ENCODE data around the gene MYOM1. TPM values are rescaled to one million over a fixed set of nuclear protein-coding genes. Genes with fewer than 3 reads are reported as not detected.

The MYOM1 gene
- total RNA-seq, 1 donor from 2014 or later, result 2.5 TPM

GRCh38 chr18:3129053-3129864 lies 90.5 kb downstream of the MYOM1 start:
- Histone ChIP-seq H3K27ac (no peak overlapping the region), H3K9me3 (no peaks in the 10 kb centered on the region), H3K4me3 (no peak overlapping the region), H3K36me3 (no peaks in the 10 kb centered on the region), H3K4me1 (no peaks in the 10 kb centered on the region), H3K27me3 (no peaks in the 10 kb centered on the region)
- TF ChIP-seq, protein P1, sequence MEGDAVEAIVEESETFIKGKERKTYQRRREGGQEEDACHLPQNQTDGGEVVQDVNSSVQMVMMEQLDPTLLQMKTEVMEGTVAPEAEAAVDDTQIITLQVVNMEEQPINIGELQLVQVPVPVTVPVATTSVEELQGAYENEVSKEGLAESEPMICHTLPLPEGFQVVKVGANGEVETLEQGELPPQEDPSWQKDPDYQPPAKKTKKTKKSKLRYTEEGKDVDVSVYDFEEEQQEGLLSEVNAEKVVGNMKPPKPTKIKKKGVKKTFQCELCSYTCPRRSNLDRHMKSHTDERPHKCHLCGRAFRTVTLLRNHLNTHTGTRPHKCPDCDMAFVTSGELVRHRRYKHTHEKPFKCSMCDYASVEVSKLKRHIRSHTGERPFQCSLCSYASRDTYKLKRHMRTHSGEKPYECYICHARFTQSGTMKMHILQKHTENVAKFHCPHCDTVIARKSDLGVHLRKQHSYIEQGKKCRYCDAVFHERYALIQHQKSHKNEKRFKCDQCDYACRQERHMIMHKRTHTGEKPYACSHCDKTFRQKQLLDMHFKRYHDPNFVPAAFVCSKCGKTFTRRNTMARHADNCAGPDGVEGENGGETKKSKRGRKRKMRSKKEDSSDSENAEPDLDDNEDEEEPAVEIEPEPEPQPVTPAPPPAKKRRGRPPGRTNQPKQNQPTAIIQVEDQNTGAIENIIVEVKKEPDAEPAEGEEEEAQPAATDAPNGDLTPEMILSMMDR (IDR thresholded peaks at IDR 0.05), result peak; percentile 86
- DNase-seq, result peak; percentile 90
- intact Hi-C loops (cut with DNase I), result no loop called here
- peak; percentile 99 for ATAC-seq

- intact Hi-C loops (cut with DNase I), result no loop called here
- H3K36me3 ChIP-seq, result no peaks in the 10 kb centered on the region
- no peaks in the 10 kb centered on the region for H3K4me1 ChIP-seq
- no peaks in the 10 kb centered on the region for H3K9me3 ChIP-seq
- TF ChIP-seq, protein P1 (IDR thresholded peaks at IDR 0.05), result no peak
- no peak overlapping the region for H3K27ac ChIP-seq
- H3K27me3 ChIP-seq, result no peaks in the 10 kb centered on the region
- ATAC-seq, result no peak
- no peak for DNase-seq
- H3K4me3 ChIP-seq, result no peak overlapping the region
Measured at GRCh38 chr18:3126457-3127097, 93.2 kb downstream of the MYOM1 start.

DNA sequence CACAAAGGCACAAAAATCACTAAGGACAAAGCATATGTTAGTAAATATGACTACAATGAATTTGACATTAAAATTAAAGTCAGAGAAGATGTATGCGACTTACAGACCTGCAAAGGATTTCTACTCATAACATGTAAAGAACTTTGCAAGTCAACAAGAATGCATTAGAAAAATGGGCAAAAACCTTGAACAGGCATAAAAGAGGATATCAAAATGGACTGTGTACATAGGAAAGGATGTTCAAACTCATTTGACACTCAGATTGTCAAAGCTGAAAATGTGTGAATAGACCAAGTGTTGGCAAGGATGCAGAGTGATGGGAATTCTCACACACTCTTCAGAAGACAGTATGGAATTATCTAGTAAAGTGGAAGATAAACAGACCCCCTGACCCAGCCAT lies 94.9 kb downstream of the MYOM1 start:
- Histone ChIP-seq H3K36me3 (no peaks in the 10 kb centered on the region), H3K27ac (no peak overlapping the region), H3K9me3 (no peaks in the 10 kb centered on the region), H3K27me3 (no peaks in the 10 kb centered on the region), H3K4me3 (no peak overlapping the region), H3K4me1 (no peaks in the 10 kb centered on the region)
- ATAC-seq, result no peak
- DNase-seq, result no peak
- TF ChIP-seq, protein P1 (IDR thresholded peaks at IDR 0.05), result no peak
- intact Hi-C loops (cut with DNase I), result no loop called here

- ATAC-seq (no peak), DNase-seq (no peak)
- intact Hi-C loops (cut with DNase I), result no loop called here
- no peaks in the 10 kb centered on the region for H3K9me3 ChIP-seq
- H3K36me3 ChIP-seq, result no peaks in the 10 kb centered on the region
- H3K4me1 ChIP-seq, result peaks cover 5% of the 10 kb centered on the region
- H3K27me3 ChIP-seq, result no peaks in the 10 kb centered on the region
- H3K27ac ChIP-seq, result no peak overlapping the region
- TF ChIP-seq, protein P1 (IDR thresholded peaks at IDR 0.05), result no peak
- no peak overlapping the region for H3K4me3 ChIP-seq
Measured at GRCh38 chr18:3122851-3123250, 96.9 kb downstream of the MYOM1 start.

GRCh38 chr18:3121259-3121658 lies 98.5 kb downstream of the MYOM1 start:
- H3K4me1 ChIP-seq, result peaks cover 12% of the 10 kb centered on the region
- no peak for DNase-seq
- H3K36me3 ChIP-seq, result no peaks in the 10 kb centered on the region
- H3K27ac ChIP-seq, result no peak overlapping the region
- no peaks in the 10 kb centered on the region for H3K9me3 ChIP-seq
- no peak for ATAC-seq
- H3K27me3 ChIP-seq, result no peaks in the 10 kb centered on the region
- TF ChIP-seq, protein P1 (IDR thresholded peaks at IDR 0.05), result no peak
- intact Hi-C loops (cut with DNase I), result no loop called here
- no peak overlapping the region for H3K4me3 ChIP-seq

All from upper lobe of right lung (tissue), 1 donor.